ENCODE measurements around the gene LRRC31. TPM values are rescaled to one million over a fixed set of nuclear protein-coding genes. Genes with fewer than 3 reads are reported as not detected.

The LRRC31 gene
- total and polyA plus RNA-seq, 2 of the 8 experiments (the other 6 are each of a cell fraction or from before 2014, with no cell fraction given) = not detected

GRCh38 chr3:169905404-169905803 lies 35.7 kb upstream of the LRRC31 start:
- Histone ChIP-seq H3K18ac (ENCODE audit: extremely low read depth, low read length) (no peak overlapping the region), H2BK5ac (ENCODE audit: low read depth, low read length) (no peak overlapping the region), H2BK20ac (ENCODE audit: low read length) (no peak overlapping the region), H2BK12ac (ENCODE audit: low read depth, low read length) (no peak overlapping the region), H2BK120ac (replicated peaks; ENCODE audit: low read depth, low read length) (no peak overlapping the region), H3K79me1 (ENCODE audit: low read depth, low read length) (no peaks in the 10 kb centered on the region), H2AK5ac (ENCODE audit: low read depth, low read length) (no peak overlapping the region), H4K5ac (ENCODE audit: insufficient read length, low read depth, low read length) (no peak overlapping the region), H3K79me2 (ENCODE audit: control insufficient read depth in 1 of 2, insufficient read depth in 2 of 2, low read length in 2 of 2) (no peaks in the 10 kb centered on the region), H3K23me2 (ENCODE audit: low read depth, low read length) (no peaks in the 10 kb centered on the region), H3K9ac (replicated peaks in 1 of 4; ENCODE audit: extremely low read depth in 1 of 4, low read depth in 3 of 4, low read length in 3 of 4) (no peak overlapping the region), H3K4me2 (ENCODE audit: insufficient read depth in 1 of 2, low read depth in 2 of 2, low read length in 2 of 2) (no peak overlapping the region), H3K56ac (replicated peaks; ENCODE audit: insufficient read length, low read depth, low read length) (no peak overlapping the region), H4K8ac (ENCODE audit: extremely low read depth, insufficient read depth, low read length) (no peak overlapping the region), H3K4me1 (replicated peaks in 1 of 4; ENCODE audit: control insufficient read depth in 3 of 4, insufficient read depth in 4 of 4, low read length in 3 of 4) (peaks cover 0 to 3% (median 0%) of the 10 kb centered on the region in 4 experiments; a peak in 1 of 7 replicates), H4K20me1 (replicated peaks in 1 of 2; ENCODE audit: control insufficient read depth in 1 of 2, insufficient read depth in 2 of 2, low read length in 2 of 2) (no peaks in the 10 kb centered on the region), H3K9me3 (ENCODE audit: insufficient read depth in 2 of 2, low read depth in 1 of 2, low read length in 1 of 2) (peaks cover 10 to 14% of the 10 kb centered on the region in 2 experiments; a peak in 3 of 4 replicates), H3K23ac (ENCODE audit: insufficient read length) (no peak overlapping the region), H3K36me3 (ENCODE audit: control insufficient read depth in 2 of 4, insufficient read depth in 4 of 4, low read length in 3 of 4) (no peaks in the 10 kb centered on the region), H3K14ac (ENCODE audit: insufficient read length) (no peak overlapping the region), H3K27ac (ENCODE audit: low read depth, low read length) (no peak overlapping the region), H2AFZ (ENCODE audit: low read length) (no peak overlapping the region), H4K91ac (replicated peaks; ENCODE audit: insufficient read length, low read length) (no peak overlapping the region), H3K4ac (replicated peaks; ENCODE audit: insufficient read length, low read depth, low read length) (no peak overlapping the region), H3K27me3 (replicated peaks in 1 of 4; ENCODE audit: control insufficient read depth in 3 of 4, extremely low read depth in 1 of 4, insufficient read depth in 3 of 4, low read length in 3 of 4) (no peaks in the 10 kb centered on the region), H2BK15ac (ENCODE audit: low read length) (no peak overlapping the region), H3K4me3 (ENCODE audit: extremely low read depth in 1 of 4, insufficient read depth in 2 of 4, low read depth in 3 of 4, low read length in 4 of 4) (no peak overlapping the region)
- ChIA-PET POLR2A (ENCODE audit: partially characterized antibody) (no interaction called here), CTCF (ENCODE audit: partially characterized antibody) (no interaction called here)
- FAIRE-seq = no peak
- 89% methylated on average over 5 of the region's 6 CpGs; no CpG with 5 or more reads in 1 of the 2 experiments for WGBS, 2 experiments (ENCODE audit: extremely low coverage in 1 of 2, insufficient coverage in 1 of 2, insufficient read length in 1 of 2, insufficient replicate concordance in 2 of 2, low coverage in 1 of 2, low lambda C conversion rate in 2 of 2, missing lambda C conversion rate in 1 of 2)
- no peak for DNase-seq (ENCODE audit: low read depth in 1 of 2, low spot score in 2 of 2)
- no peak for TF ChIP-seq POU5F1 (IDR thresholded peaks at IDR 0.05; ENCODE audit: low read depth, low read length)
- no peak for TF ChIP-seq CEBPB (IDR thresholded peaks at IDR 0.05; ENCODE audit: low read depth, low read length)
- TF ChIP-seq MAFK (IDR thresholded peaks at IDR 0.05; ENCODE audit: low read depth, low read length) = no peak
- TF ChIP-seq FOSL1 (IDR thresholded peaks at IDR 0.05; ENCODE audit: insufficient read depth, low read depth, low read length) = no peak
- TF ChIP-seq RNF2 (IDR thresholded peaks at IDR 0.05; ENCODE audit: borderline replicate concordance, low read depth, low read length, missing control alignments, poor library complexity, severe bottlenecking) = no peak
- TF ChIP-seq HDAC2 (IDR thresholded peaks at IDR 0.05; ENCODE audit: borderline replicate concordance in 1 of 2, low read depth in 2 of 2, low read length in 2 of 2) = no peak
